NCI-H1694 treated with DMSO at 0.1 percent for 48 hours (cell line): ENCODE results near the gene MYO3A.
"Not testable (repeated sequence)": the region's sequence is repeated elsewhere in the genome, so short reads cannot be mapped to it uniquely, and the experiment has no call there.

ENCODE experiments used
- DNase-seq: peaks from one replicate; lab custom pipeline; 2025; lab: John Stamatoyannopoulos, UW

MYO3A gene

GRCh38 chr10:25988583-25988982, 54.6 kb downstream of the MYO3A start:
- no peak for DNase-seq

- no peak for DNase-seq
Observed at GRCh38 chr10:25989951-25990350, 55.9 kb downstream of the MYO3A start.

- DNase-seq, result no peak
Observed at GRCh38 chr10:25999295-25999981, 65.4 kb downstream of the MYO3A start.

- no peak for DNase-seq
Observed at GRCh38 chr10:26000971-26001370, 66.9 kb downstream of the MYO3A start.

GRCh38 chr10:26002466-26002865, 68.4 kb downstream of the MYO3A start:
- DNase-seq, result not testable (repeated sequence)

GRCh38 chr10:26015092-26015491, 81.1 kb downstream of the MYO3A start:
- no peak for DNase-seq

GRCh38 chr10:26022831-26023230, 88.8 kb downstream of the MYO3A start:
- no peak for DNase-seq

GRCh38 chr10:26024303-26024702, 90.3 kb downstream of the MYO3A start:
- no peak for DNase-seq

GRCh38 chr10:26025523-26025922, 91.5 kb downstream of the MYO3A start:
- no peak for DNase-seq

GRCh38 chr10:26029858-26030257, 95.8 kb downstream of the MYO3A start:
- no peak for DNase-seq

- DNase-seq, result no peak
Observed at GRCh38 chr10:26031300-26031699, 97.3 kb downstream of the MYO3A start.

- DNase-seq, result no peak
Observed at GRCh38 chr10:26043469-26043868, 109.4 kb downstream of the MYO3A start.

GRCh38 chr10:26044141-26044749, 110.2 kb downstream of the MYO3A start:
- DNase-seq, result no peak

GRCh38 chr10:26046073-26046700, 112.2 kb downstream of the MYO3A start:
- DNase-seq, result no peak

GRCh38 chr10:26048756-26049155, 114.7 kb downstream of the MYO3A start:
- no peak for DNase-seq

- no peak for DNase-seq
Observed at GRCh38 chr10:26052326-26052725, 118.3 kb downstream of the MYO3A start.

GRCh38 chr10:26057466-26057865, 123.4 kb downstream of the MYO3A start:
- no peak for DNase-seq

- no peak for DNase-seq
Observed at GRCh38 chr10:26064106-26064505, 130.1 kb downstream of the MYO3A start.

- DNase-seq, result no peak
Observed at GRCh38 chr10:26067680-26068079, 133.7 kb downstream of the MYO3A start.

GRCh38 chr10:26080971-26081370, 146.9 kb downstream of the MYO3A start:
- DNase-seq, result not testable (repeated sequence)

- DNase-seq, result no peak
Observed at GRCh38 chr10:26081459-26081858, 147.4 kb downstream of the MYO3A start.

GRCh38 chr10:26085549-26085948, 151.5 kb downstream of the MYO3A start:
- no peak for DNase-seq

- no peak for DNase-seq
Observed at GRCh38 chr10:26087666-26088065, 153.6 kb downstream of the MYO3A start.
